ENCODE results near the gene TBC1D1. TPM values are rescaled to one million over a fixed set of nuclear protein-coding genes. Genes with fewer than 3 reads are reported as not detected.

Gene TBC1D1
- polyA plus RNA-seq, 2 donors = 10.4 to 15.3 TPM

DNA sequence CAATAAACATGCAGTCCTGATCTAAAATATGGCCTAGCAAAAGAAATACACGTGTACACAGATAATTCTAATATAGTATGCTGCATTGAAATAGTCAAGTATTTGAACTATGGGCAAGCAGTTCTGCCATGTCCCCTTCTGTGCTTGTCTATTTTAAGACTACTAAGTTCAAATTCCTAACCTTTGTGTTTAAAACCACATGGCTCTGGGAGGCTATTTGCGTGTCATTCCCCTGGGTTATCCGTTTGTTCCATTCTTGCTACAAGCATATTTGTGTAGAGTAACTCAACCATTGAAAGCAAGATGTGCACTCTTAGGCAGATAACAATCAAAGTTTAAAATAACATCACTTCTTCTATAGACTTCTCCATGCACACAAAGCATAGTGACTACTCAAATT lies 25.4 kb upstream of the TBC1D1 start:
- Histone ChIP-seq H3K27me3 (ENCODE audit: control insufficient read depth in 1 of 2, insufficient read depth in 2 of 2, low read length in 2 of 2) (no peaks in the 10 kb centered on the region), H3K9me3 (ENCODE audit: control insufficient read depth in 2 of 2, insufficient read depth in 1 of 2, low read depth in 1 of 2, low read length in 1 of 2) (no peaks in the 10 kb centered on the region), H3K27ac (ENCODE audit: low read depth in 2 of 2, low read length in 1 of 2) (no peak overlapping the region), H3K36me3 (ENCODE audit: control insufficient read depth in 2 of 2, insufficient read depth in 2 of 2, low read length in 1 of 2) (peaks cover 2 to 9% of the 10 kb centered on the region in 2 donors), H3K4me1 (ENCODE audit: control insufficient read depth in 2 of 2, insufficient read depth in 2 of 2, low read length in 1 of 2) (no peaks in the 10 kb centered on the region), H3K4me3 (ENCODE audit: low read depth in 1 of 2, low read length in 2 of 2) (no peak overlapping the region)
- WGBS, 2 donors = 80 to 89% methylated on average over 3 of the region's 3 CpGs

DNA sequence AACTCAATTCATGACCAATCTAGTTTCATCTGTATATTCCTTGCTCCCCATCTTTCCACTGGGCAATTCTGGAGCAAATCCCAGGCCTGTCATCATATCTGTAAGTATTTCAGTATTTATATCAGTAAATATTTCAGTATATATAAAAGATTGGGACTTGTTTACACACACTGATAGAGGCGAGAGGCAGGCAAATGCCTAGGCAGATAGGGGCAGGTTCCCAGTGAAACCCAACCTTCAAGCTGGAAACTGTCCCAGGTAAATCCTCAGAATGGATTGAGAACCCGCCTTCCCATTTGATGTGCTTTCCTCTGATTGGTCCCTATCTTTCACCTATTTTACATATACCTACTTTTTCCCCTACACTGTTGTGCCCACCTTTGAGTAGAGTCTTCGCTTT lies 23.8 kb upstream of the TBC1D1 start:
- 87 to 94% methylated on average over 3 of the region's 3 CpGs for WGBS, 2 donors
- Histone ChIP-seq H3K27ac (ENCODE audit: low read depth in 2 of 2, low read length in 1 of 2) (no peak overlapping the region), H3K4me1 (ENCODE audit: control insufficient read depth in 2 of 2, insufficient read depth in 2 of 2, low read length in 1 of 2) (no peaks in the 10 kb centered on the region), H3K36me3 (ENCODE audit: control insufficient read depth in 2 of 2, insufficient read depth in 2 of 2, low read length in 1 of 2) (peaks cover 0 to 9% of the 10 kb centered on the region in 2 donors), H3K9me3 (ENCODE audit: control insufficient read depth in 2 of 2, insufficient read depth in 1 of 2, low read depth in 1 of 2, low read length in 1 of 2) (no peaks in the 10 kb centered on the region), H3K4me3 (ENCODE audit: low read depth in 1 of 2, low read length in 2 of 2) (no peak overlapping the region), H3K27me3 (ENCODE audit: control insufficient read depth in 1 of 2, insufficient read depth in 2 of 2, low read length in 2 of 2) (no peaks in the 10 kb centered on the region)

DNA sequence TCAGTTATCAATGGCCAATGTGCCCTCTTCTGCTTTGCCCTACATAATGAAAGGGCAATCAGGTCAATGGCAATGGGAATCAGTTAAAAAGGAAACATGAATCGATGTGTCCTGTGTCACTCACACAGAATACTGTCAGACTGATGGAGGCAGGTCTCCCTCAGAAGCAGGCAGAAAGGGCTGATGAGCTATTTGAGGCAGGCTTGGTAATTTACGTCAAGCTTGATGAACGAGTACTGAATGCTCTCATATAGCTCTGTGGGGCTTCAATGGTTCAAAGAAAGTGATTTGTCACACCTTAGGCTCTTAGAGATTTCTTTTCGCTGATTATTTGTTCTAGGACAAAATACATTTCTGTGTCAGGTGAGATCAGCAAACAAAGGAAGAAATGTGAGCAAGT lies 22.6 kb upstream of the TBC1D1 start:
- Histone ChIP-seq H3K4me1 (ENCODE audit: control insufficient read depth in 2 of 2, insufficient read depth in 2 of 2, low read length in 1 of 2) (no peaks in the 10 kb centered on the region), H3K9me3 (ENCODE audit: control insufficient read depth in 2 of 2, insufficient read depth in 1 of 2, low read depth in 1 of 2, low read length in 1 of 2) (no peaks in the 10 kb centered on the region), H3K27ac (ENCODE audit: low read depth in 2 of 2, low read length in 1 of 2) (no peak overlapping the region), H3K4me3 (ENCODE audit: low read depth in 1 of 2, low read length in 2 of 2) (no peak overlapping the region), H3K27me3 (ENCODE audit: control insufficient read depth in 1 of 2, insufficient read depth in 2 of 2, low read length in 2 of 2) (no peaks in the 10 kb centered on the region), H3K36me3 (ENCODE audit: control insufficient read depth in 2 of 2, insufficient read depth in 2 of 2, low read length in 1 of 2) (peaks cover 0 to 5% of the 10 kb centered on the region in 2 donors)
- WGBS, 2 donors = 83 to 87% methylated on average over 4 of the region's 4 CpGs

DNA sequence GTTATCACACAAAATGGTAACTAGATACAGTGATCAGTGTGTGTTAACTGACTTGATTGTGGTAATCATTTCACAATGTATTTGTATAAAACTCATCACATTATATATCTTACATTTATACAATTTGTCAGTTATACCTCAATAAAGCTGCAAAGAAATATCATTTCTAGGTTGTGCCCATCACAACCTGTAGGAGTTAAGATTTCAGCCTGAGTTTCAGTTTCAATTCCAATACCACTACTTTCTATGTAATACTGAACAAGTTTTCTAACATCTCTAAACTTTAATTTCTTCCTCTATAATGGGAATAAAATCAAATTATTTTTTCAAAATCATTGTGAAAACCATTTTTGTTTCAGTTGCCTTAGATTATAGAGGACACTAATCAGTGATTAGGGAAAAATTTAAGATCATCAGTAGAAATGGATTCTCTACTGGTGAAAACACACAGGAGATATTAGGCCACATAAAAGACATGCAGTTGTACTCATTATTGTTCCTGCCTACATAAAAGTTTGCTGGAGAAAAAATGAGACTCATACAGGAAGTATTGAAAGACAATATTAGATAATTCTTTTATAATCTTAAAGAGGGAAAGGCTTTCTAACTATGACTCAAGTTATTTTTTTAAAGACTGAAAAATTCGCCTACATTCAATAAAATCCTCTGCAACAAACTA lies 18.4 kb upstream of the TBC1D1 start:
- 76 to 85% methylated on average over 1 of the region's 1 CpG for WGBS, 2 donors
- Histone ChIP-seq H3K36me3 (ENCODE audit: control insufficient read depth in 2 of 2, insufficient read depth in 2 of 2, low read length in 1 of 2) (peaks cover 0 to 3% of the 10 kb centered on the region in 2 donors), H3K27ac (ENCODE audit: low read depth in 2 of 2, low read length in 1 of 2) (no peak overlapping the region)

DNA sequence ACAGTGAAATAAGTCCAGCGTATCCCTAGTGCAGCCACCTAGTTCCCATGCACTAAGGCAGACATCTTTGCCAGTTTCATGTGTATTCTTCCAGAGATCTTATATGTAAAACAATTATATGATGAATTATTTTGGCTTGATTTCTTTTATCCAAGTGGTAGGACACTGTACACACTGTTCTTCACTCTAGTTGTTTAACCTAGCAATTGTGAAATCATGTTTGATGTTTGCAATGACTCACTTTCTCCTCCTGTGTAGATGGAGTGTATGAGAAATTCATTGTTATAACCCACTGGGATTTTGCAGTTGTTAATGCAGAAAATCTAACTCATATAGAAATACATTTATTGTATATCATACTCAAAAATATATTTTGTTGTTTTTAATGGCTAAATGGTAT lies 17.5 kb upstream of the TBC1D1 start:
- no peaks in the 10 kb centered on the region for H3K4me1 ChIP-seq (ENCODE audit: control insufficient read depth in 2 of 2, insufficient read depth in 2 of 2, low read length in 1 of 2)
- H3K27me3 ChIP-seq (ENCODE audit: control insufficient read depth in 1 of 2, insufficient read depth in 2 of 2, low read length in 2 of 2) = no peaks in the 10 kb centered on the region
- H3K36me3 ChIP-seq (ENCODE audit: control insufficient read depth in 2 of 2, insufficient read depth in 2 of 2, low read length in 1 of 2) = no peaks in the 10 kb centered on the region
- H3K4me3 ChIP-seq (ENCODE audit: low read depth in 1 of 2, low read length in 2 of 2) = no peak overlapping the region
- H3K27ac ChIP-seq (ENCODE audit: low read depth in 2 of 2, low read length in 1 of 2) = no peak overlapping the region
- H3K9me3 ChIP-seq (ENCODE audit: control insufficient read depth in 2 of 2, insufficient read depth in 1 of 2, low read depth in 1 of 2, low read length in 1 of 2) = no peaks in the 10 kb centered on the region
- 60 to 73% methylated on average over 1 of the region's 1 CpG for WGBS, 2 donors

More for the DNA sequence above, 18.4 kb upstream of the TBC1D1 start:
- Histone ChIP-seq H3K27me3 (ENCODE audit: control insufficient read depth in 1 of 2, insufficient read depth in 2 of 2, low read length in 2 of 2) (no peaks in the 10 kb centered on the region), H3K9me3 (ENCODE audit: control insufficient read depth in 2 of 2, insufficient read depth in 1 of 2, low read depth in 1 of 2, low read length in 1 of 2) (no peaks in the 10 kb centered on the region), H3K4me3 (ENCODE audit: low read depth in 1 of 2, low read length in 2 of 2) (no peak overlapping the region), H3K4me1 (ENCODE audit: control insufficient read depth in 2 of 2, insufficient read depth in 2 of 2, low read length in 1 of 2) (no peaks in the 10 kb centered on the region)

DNA sequence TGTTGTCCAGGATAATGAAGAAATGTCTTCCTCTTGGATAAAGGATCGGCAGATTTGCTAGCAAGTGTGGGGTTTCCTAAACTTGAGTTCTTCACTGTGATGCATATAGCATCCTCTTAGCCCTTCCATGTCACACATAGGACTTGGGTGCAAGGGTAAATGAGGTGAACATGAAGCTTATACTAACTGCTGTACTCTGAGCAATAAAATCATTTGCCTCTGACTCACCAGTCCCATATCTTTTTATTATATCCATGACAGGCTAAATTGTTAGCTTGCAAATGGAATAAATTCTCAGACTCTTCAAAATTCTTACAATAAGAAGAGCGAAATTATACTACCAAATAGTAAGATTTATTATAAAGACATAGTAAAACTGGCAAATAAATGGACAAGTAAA lies 14.7 kb upstream of the TBC1D1 start:
- no peak overlapping the region for H3K27ac ChIP-seq (ENCODE audit: low read depth in 2 of 2, low read length in 1 of 2)
- 86 to 92% methylated on average over 2 of the region's 2 CpGs for WGBS, 2 donors
- H3K4me3 ChIP-seq (ENCODE audit: low read depth in 1 of 2, low read length in 2 of 2) = no peak overlapping the region
- H3K9me3 ChIP-seq (ENCODE audit: control insufficient read depth in 2 of 2, insufficient read depth in 1 of 2, low read depth in 1 of 2, low read length in 1 of 2) = no peaks in the 10 kb centered on the region
- no peaks in the 10 kb centered on the region for H3K4me1 ChIP-seq (ENCODE audit: control insufficient read depth in 2 of 2, insufficient read depth in 2 of 2, low read length in 1 of 2)
- H3K27me3 ChIP-seq (ENCODE audit: control insufficient read depth in 1 of 2, insufficient read depth in 2 of 2, low read length in 2 of 2) = no peaks in the 10 kb centered on the region
- H3K36me3 ChIP-seq (ENCODE audit: control insufficient read depth in 2 of 2, insufficient read depth in 2 of 2, low read length in 1 of 2) = no peaks in the 10 kb centered on the region

DNA sequence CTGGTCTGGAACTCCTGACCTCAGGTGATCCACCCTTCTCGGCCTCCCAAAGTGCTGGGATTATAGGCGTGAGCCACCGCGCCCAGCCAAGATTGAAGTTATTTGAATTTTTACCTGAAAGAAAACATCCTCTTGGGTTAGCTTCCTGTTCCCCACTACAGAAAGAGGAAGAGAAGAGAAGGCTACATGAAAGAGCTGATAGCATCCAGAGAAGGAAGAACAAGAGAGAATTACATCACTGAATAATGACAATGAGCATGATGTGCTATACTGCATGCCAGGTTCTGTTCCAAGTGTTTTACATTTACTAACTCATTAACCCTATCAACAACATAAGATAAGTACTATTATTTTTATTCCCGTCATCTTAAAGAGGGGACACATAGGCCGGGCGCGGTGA lies 11.5 kb upstream of the TBC1D1 start:
- no peaks in the 10 kb centered on the region for H3K36me3 ChIP-seq (ENCODE audit: control insufficient read depth in 2 of 2, insufficient read depth in 2 of 2, low read length in 1 of 2)
- H3K4me3 ChIP-seq (ENCODE audit: low read depth in 1 of 2, low read length in 2 of 2) = no peak overlapping the region
- no peaks in the 10 kb centered on the region for H3K9me3 ChIP-seq (ENCODE audit: control insufficient read depth in 2 of 2, insufficient read depth in 1 of 2, low read depth in 1 of 2, low read length in 1 of 2)
- H3K4me1 ChIP-seq (ENCODE audit: control insufficient read depth in 2 of 2, insufficient read depth in 2 of 2, low read length in 1 of 2) = no peaks in the 10 kb centered on the region
- H3K27ac ChIP-seq (ENCODE audit: low read depth in 2 of 2, low read length in 1 of 2) = no peak overlapping the region
- H3K27me3 ChIP-seq (ENCODE audit: control insufficient read depth in 1 of 2, insufficient read depth in 2 of 2, low read length in 2 of 2) = no peaks in the 10 kb centered on the region
- WGBS, 2 donors = 93 to 94% methylated on average over 8 of the region's 8 CpGs

DNA sequence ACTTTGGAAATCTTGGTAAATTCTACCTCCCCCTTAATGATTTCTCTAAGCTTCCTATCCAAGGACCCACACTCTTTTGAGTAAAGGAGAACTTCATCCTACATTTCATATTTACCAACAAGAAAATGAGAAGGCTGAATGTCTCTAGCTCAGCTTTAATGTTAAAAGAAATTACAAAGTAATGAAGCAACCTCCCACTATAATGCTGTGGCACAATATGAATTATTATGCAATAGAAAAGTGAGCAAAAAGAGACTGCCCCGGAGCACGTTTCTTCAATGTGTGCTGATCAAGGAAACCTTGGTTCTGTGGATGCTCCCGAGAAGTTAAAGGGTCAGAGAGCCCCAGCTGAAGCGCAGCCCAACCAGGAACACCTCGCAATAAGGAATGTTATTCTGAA lies 9.1 kb upstream of the TBC1D1 start:
- Histone ChIP-seq H3K4me1 (ENCODE audit: control insufficient read depth in 2 of 2, insufficient read depth in 2 of 2, low read length in 1 of 2) (no peaks in the 10 kb centered on the region), H3K4me3 (ENCODE audit: low read depth in 1 of 2, low read length in 2 of 2) (no peak overlapping the region), H3K27me3 (ENCODE audit: control insufficient read depth in 1 of 2, insufficient read depth in 2 of 2, low read length in 2 of 2) (no peaks in the 10 kb centered on the region), H3K9me3 (ENCODE audit: control insufficient read depth in 2 of 2, insufficient read depth in 1 of 2, low read depth in 1 of 2, low read length in 1 of 2) (no peaks in the 10 kb centered on the region), H3K36me3 (ENCODE audit: control insufficient read depth in 2 of 2, insufficient read depth in 2 of 2, low read length in 1 of 2) (no peaks in the 10 kb centered on the region), H3K27ac (ENCODE audit: low read depth in 2 of 2, low read length in 1 of 2) (no peak overlapping the region)
- WGBS, 2 donors = 81 to 86% methylated on average over 5 of the region's 5 CpGs

DNA sequence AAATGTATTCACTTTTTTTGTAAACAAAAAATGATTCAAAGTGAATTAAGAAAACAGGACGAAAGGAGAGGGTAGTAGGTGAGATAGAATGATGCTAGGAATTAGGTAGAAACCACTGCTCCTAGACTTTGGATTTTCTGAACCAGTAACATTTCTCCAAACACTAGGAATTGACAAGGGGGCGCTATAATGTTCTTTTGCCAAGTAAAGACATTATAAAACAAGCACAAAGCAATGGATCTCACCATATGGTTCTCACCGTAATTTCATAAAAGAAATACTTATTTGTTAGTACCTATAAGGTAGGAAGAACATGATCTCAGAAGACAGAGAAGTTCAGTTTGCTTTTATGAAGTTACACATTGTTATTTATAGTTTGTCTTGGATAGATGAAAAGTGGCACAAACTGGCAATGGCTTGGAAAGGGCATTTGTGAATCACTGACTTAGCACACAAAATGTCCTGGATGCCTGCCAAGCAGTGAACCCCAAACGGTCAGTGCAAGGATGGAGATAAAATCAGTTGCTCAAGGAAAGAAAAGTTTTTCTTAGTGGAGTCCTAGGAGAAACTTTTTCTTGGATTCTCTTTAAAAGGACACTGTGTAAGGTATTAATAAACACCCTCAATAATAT lies 8.1 kb upstream of the TBC1D1 start:
- H3K27me3 ChIP-seq (ENCODE audit: control insufficient read depth in 1 of 2, insufficient read depth in 2 of 2, low read length in 2 of 2) = no peaks in the 10 kb centered on the region
- 46 to 51% methylated on average over 4 of the region's 4 CpGs for WGBS, 2 donors
- no peaks in the 10 kb centered on the region for H3K36me3 ChIP-seq (ENCODE audit: control insufficient read depth in 2 of 2, insufficient read depth in 2 of 2, low read length in 1 of 2)
- no peak overlapping the region for H3K4me3 ChIP-seq (ENCODE audit: low read depth in 1 of 2, low read length in 2 of 2)
- no peak overlapping the region for H3K27ac ChIP-seq (ENCODE audit: low read depth in 2 of 2, low read length in 1 of 2)
- no peaks in the 10 kb centered on the region for H3K9me3 ChIP-seq (ENCODE audit: control insufficient read depth in 2 of 2, insufficient read depth in 1 of 2, low read depth in 1 of 2, low read length in 1 of 2)
- H3K4me1 ChIP-seq (ENCODE audit: control insufficient read depth in 2 of 2, insufficient read depth in 2 of 2, low read length in 1 of 2) = no peaks in the 10 kb centered on the region
